ENCODE data around the gene NCAPG2. TPM values are rescaled to one million over a fixed set of nuclear protein-coding genes. Genes with fewer than 3 reads are reported as not detected.

Gene NCAPG2
- total and polyA plus RNA-seq, 2 experiments from 2014 or later, result 15.6 to 17.3 TPM

DNA sequence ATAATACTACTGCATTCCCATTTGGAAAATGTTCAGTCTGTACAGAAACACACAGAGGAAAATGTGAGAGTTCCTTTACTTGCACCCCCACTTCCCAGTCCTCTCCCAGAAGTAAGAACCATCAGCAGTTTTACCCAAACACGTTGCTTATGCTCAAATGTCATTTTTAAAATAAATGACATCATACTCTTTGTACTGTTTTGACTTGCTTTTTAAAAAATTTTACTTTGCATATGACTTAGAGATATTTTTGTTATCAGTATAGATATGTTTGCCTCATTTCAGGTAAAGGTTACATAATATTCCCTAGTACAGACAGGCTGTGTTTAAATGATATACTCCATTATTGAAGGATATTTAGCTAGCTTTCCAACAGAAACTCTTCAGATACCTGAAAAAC is 103.5 kb downstream of the NCAPG2 start:
- 60 to 68% methylated on average over 1 of the region's 1 CpG for WGBS, 2 experiments (ENCODE audit: low coverage in 1 of 2, low lambda C conversion rate in 2 of 2, missing lambda C conversion rate in 2 of 2)
- Histone ChIP-seq H2AFZ (no peak overlapping the region), H3K4me3 (no peak overlapping the region), H3K79me2 (ENCODE audit: insufficient read depth) (no peaks in the 10 kb centered on the region), H4K20me1 (ENCODE audit: insufficient read depth) (no peaks in the 10 kb centered on the region), H3K36me3 (ENCODE audit: low read depth) (no peaks in the 10 kb centered on the region), H3K4me2 (ENCODE audit: unreplicated experiment) (no peak overlapping the region), H3K4me1 (ENCODE audit: insufficient read depth) (no peaks in the 10 kb centered on the region), H3K27ac (no peak overlapping the region), H3K9me2 (ENCODE audit: insufficient read depth) (no peaks in the 10 kb centered on the region), H3K9me3 (ENCODE audit: low read depth) (no peaks in the 10 kb centered on the region), H3K9ac (no peak overlapping the region), H3F3A (ENCODE audit: insufficient read depth) (no peaks in the 10 kb centered on the region), H3K27me3 (replicated peaks; ENCODE audit: insufficient read depth) (no peaks in the 10 kb centered on the region)
- in situ Hi-C loops (cut with MboI), result no loop called here
- TF ChIP-seq EZH2 (IDR thresholded peaks at IDR 0.05; ENCODE audit: insufficient read depth, poor library complexity, severe bottlenecking), result no peak
- TF ChIP-seq EZH2phosphoT487 (IDR thresholded peaks at IDR 0.05; ENCODE audit: insufficient read depth, low read depth), result no peak
- DNase-seq, result no peak

DNA sequence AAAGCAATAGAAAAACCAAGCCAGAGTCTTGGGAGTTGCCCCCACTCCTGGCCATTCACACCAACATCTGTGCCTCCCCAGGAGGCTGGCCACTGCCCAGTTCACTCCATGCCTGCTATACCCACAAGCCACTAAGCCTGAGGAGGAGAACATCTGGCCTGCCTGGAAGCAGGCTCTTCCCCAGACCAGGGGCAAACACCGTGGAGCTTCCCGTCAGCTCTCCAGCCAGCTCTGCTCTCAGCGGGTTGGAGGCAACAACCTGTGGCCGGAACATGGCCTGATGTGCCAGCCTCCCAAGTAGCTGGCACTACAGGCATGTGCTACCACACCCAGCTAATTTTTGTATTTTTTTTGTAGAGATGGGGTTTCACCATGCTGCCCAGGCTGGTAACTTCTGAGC is 107.9 kb downstream of the NCAPG2 start:
- Histone ChIP-seq H3K9me2 (ENCODE audit: insufficient read depth) (no peaks in the 10 kb centered on the region), H3K4me3 (no peak overlapping the region), H3K9me3 (ENCODE audit: low read depth) (no peaks in the 10 kb centered on the region), H4K20me1 (ENCODE audit: insufficient read depth) (no peaks in the 10 kb centered on the region), H2AFZ (no peak overlapping the region), H3K79me2 (ENCODE audit: insufficient read depth) (no peaks in the 10 kb centered on the region), H3K27ac (no peak overlapping the region), H3K27me3 (replicated peaks; ENCODE audit: insufficient read depth) (no peaks in the 10 kb centered on the region), H3K9ac (no peak overlapping the region), H3K4me1 (ENCODE audit: insufficient read depth) (no peaks in the 10 kb centered on the region), H3F3A (ENCODE audit: insufficient read depth) (no peaks in the 10 kb centered on the region), H3K36me3 (ENCODE audit: low read depth) (no peaks in the 10 kb centered on the region), H3K4me2 (ENCODE audit: unreplicated experiment) (no peak overlapping the region)
- no peak for DNase-seq
- 97 to 98% methylated on average over 4 of the region's 4 CpGs for WGBS, 2 experiments (ENCODE audit: low coverage in 1 of 2, low lambda C conversion rate in 2 of 2, missing lambda C conversion rate in 2 of 2)
- in situ Hi-C loops (cut with MboI), result no loop called here
- TF ChIP-seq EZH2 (IDR thresholded peaks at IDR 0.05; ENCODE audit: insufficient read depth, poor library complexity, severe bottlenecking) (no peak), EZH2phosphoT487 (IDR thresholded peaks at IDR 0.05; ENCODE audit: insufficient read depth, low read depth) (no peak)

DNA sequence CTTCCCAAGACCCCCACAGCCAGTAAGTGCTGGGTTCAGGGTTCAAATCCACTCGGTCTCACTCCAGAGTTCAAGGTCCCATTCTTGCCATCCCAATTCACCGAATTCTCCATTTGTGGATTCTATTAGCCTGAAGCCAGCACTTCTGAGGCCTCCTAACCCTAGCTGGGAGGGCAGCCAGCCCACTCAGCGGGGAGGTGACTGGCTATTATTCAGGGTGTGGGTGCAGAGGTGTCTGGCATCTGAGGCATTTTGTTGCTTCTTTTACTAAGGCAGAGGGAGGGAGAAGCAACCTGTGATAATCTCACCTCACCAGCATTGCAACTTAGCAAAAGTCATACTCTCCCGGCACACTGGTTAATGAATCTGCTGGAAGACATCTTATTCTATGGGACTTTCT is 108.3 kb downstream of the NCAPG2 start:
- Histone ChIP-seq H3K27me3 (replicated peaks; ENCODE audit: insufficient read depth) (no peaks in the 10 kb centered on the region), H2AFZ (no peak overlapping the region), H4K20me1 (ENCODE audit: insufficient read depth) (no peaks in the 10 kb centered on the region), H3K4me2 (ENCODE audit: unreplicated experiment) (no peak overlapping the region), H3K79me2 (ENCODE audit: insufficient read depth) (no peaks in the 10 kb centered on the region), H3K27ac (no peak overlapping the region), H3K9ac (no peak overlapping the region), H3K9me3 (ENCODE audit: low read depth) (no peaks in the 10 kb centered on the region), H3K36me3 (ENCODE audit: low read depth) (no peaks in the 10 kb centered on the region), H3K4me3 (no peak overlapping the region), H3K4me1 (ENCODE audit: insufficient read depth) (no peaks in the 10 kb centered on the region), H3F3A (ENCODE audit: insufficient read depth) (no peaks in the 10 kb centered on the region), H3K9me2 (ENCODE audit: insufficient read depth) (no peaks in the 10 kb centered on the region)
- DNase-seq, result no peak
- WGBS, 2 experiments (ENCODE audit: low coverage in 1 of 2, low lambda C conversion rate in 2 of 2, missing lambda C conversion rate in 2 of 2), result 98% methylated on average over 4 of the region's 4 CpGs
- in situ Hi-C loops (cut with MboI), result no loop called here
- no peak for TF ChIP-seq EZH2 (IDR thresholded peaks at IDR 0.05; ENCODE audit: insufficient read depth, poor library complexity, severe bottlenecking)
- TF ChIP-seq EZH2phosphoT487 (IDR thresholded peaks at IDR 0.05; ENCODE audit: insufficient read depth, low read depth), result no peak

DNA sequence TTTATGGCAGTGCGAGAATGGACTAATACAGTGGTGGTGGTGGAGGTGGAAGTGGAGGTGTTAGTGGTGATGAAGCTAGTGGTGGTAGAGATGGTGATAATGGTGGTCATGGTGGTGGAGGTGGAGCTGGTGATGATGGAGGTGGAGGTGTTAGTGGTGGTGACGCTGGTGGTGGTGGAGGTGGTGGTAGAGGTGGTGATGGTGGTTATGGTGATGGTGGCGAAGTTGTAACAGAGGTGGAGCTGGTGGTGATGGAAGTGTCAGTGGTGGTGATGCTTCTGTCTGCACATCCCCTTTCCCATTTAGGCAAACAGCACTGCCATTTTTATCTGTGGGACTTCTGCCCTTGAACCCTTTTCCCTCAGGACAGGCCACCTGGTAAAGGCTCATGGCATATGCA is 109.5 kb downstream of the NCAPG2 start:
- no peak overlapping the region for H3K9ac ChIP-seq
- no peak overlapping the region for H3K4me3 ChIP-seq
- H3K27me3 ChIP-seq (replicated peaks; ENCODE audit: insufficient read depth), result no peaks in the 10 kb centered on the region
- H3K9me2 ChIP-seq (ENCODE audit: insufficient read depth), result no peaks in the 10 kb centered on the region
- in situ Hi-C loops (cut with MboI), result no loop called here
- H3K4me1 ChIP-seq (ENCODE audit: insufficient read depth), result no peaks in the 10 kb centered on the region
- no peaks in the 10 kb centered on the region for H4K20me1 ChIP-seq (ENCODE audit: insufficient read depth)
- H3K27ac ChIP-seq, result no peak overlapping the region
- no peaks in the 10 kb centered on the region for H3K79me2 ChIP-seq (ENCODE audit: insufficient read depth)
- DNase-seq, result peak; percentile 13
- H3K36me3 ChIP-seq (ENCODE audit: low read depth), result no peaks in the 10 kb centered on the region
- H2AFZ ChIP-seq, result no peak overlapping the region
- WGBS, 2 experiments (ENCODE audit: low coverage in 1 of 2, low lambda C conversion rate in 2 of 2, missing lambda C conversion rate in 2 of 2), result 47 to 52% methylated on average over 3 of the region's 3 CpGs
- no peaks in the 10 kb centered on the region for H3F3A ChIP-seq (ENCODE audit: insufficient read depth)
- no peak overlapping the region for H3K4me2 ChIP-seq (ENCODE audit: unreplicated experiment)
- TF ChIP-seq EZH2phosphoT487 (IDR thresholded peaks at IDR 0.05; ENCODE audit: insufficient read depth, low read depth), result no peak
- no peak for TF ChIP-seq EZH2 (IDR thresholded peaks at IDR 0.05; ENCODE audit: insufficient read depth, poor library complexity, severe bottlenecking)
- no peaks in the 10 kb centered on the region for H3K9me3 ChIP-seq (ENCODE audit: low read depth)

DNA sequence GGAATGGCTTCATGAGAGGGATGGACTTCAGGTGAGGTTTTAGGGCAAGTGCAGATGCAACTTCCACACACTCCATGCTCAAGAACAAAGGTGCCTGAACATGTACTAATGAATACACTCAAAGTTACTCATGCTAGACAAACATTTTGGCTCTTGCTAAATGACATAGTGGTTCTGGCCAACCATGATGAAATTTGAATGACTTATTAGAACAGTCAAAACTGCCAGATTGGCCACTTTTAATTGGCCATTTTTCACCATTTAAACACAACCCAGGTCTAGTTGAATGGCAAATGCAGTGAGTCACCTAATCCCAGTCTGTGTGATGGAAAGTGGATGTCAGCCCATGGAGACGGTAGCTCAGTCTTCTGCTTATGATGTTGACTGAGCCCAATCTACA is 112.1 kb downstream of the NCAPG2 start:
- in situ Hi-C loops (cut with MboI), result no loop called here
- WGBS, 2 experiments (ENCODE audit: low coverage in 1 of 2, low lambda C conversion rate in 2 of 2, missing lambda C conversion rate in 2 of 2), result 47 to 58% methylated on average over 1 of the region's 1 CpG
- H3K27me3 ChIP-seq (replicated peaks; ENCODE audit: insufficient read depth), result no peaks in the 10 kb centered on the region; the same call in 1 of the 2 replicates

More for the DNA sequence above, 112.1 kb downstream of the NCAPG2 start:
- Histone ChIP-seq H3K4me2 (ENCODE audit: unreplicated experiment) (no peak overlapping the region), H3K36me3 (ENCODE audit: low read depth) (no peaks in the 10 kb centered on the region), H3K79me2 (ENCODE audit: insufficient read depth) (no peaks in the 10 kb centered on the region), H3K9me3 (ENCODE audit: low read depth) (no peaks in the 10 kb centered on the region), H3K4me3 (no peak overlapping the region), H3F3A (ENCODE audit: insufficient read depth) (no peaks in the 10 kb centered on the region), H3K27ac (no peak overlapping the region), H3K9ac (no peak overlapping the region), H3K9me2 (ENCODE audit: insufficient read depth) (no peaks in the 10 kb centered on the region), H3K4me1 (ENCODE audit: insufficient read depth) (no peaks in the 10 kb centered on the region), H4K20me1 (ENCODE audit: insufficient read depth) (no peaks in the 10 kb centered on the region), H2AFZ (no peak overlapping the region)
- TF ChIP-seq EZH2phosphoT487 (IDR thresholded peaks at IDR 0.05; ENCODE audit: insufficient read depth, low read depth) (no peak), EZH2 (IDR thresholded peaks at IDR 0.05; ENCODE audit: insufficient read depth, poor library complexity, severe bottlenecking) (no peak)
- no peak for DNase-seq
